Loucy (cell line): ENCODE data around the gene CCDC89.
A peak's percentile ranks its signal among the peaks of the same experiment; 100 is the strongest.

Source experiments
- H2AFZ ChIP-seq: fragments of 200-600 bp; sonication (generic); 2 replicates; pipeline ENCODE4 v1.6.0; 2016; ENCODE audit warnings: antibody characterized with exemption, mild to moderate bottlenecking, low read length, moderate library complexity
- H3F3A ChIP-seq: fragments of 200-600 bp; 2 replicates; pipeline ENCODE4 v1.6.0; 2016; ENCODE audit warnings: antibody characterized with exemption, low read depth, mild to moderate bottlenecking
- H3K27me3 ChIP-seq: fragments of 200-600 bp; sonication (generic); 2 replicates; pipeline ENCODE4 v1.6.1; 2014; ENCODE audit warnings: low read length, mild to moderate bottlenecking; ENCODE audit not compliant: insufficient read depth, poor library complexity, severe bottlenecking
- H3K36me3 ChIP-seq: fragments of 200-600 bp; sonication (generic); 2 replicates; pipeline ENCODE4 v1.6.1; 2016; ENCODE audit warnings: low read length; ENCODE audit not compliant: insufficient read depth
- H3K4me1 ChIP-seq: fragments of 200-600 bp; sonication (generic); 2 replicates; pipeline ENCODE4 v1.5.1; 2014; ENCODE audit warnings: low read length, mild to moderate bottlenecking; ENCODE audit not compliant: insufficient read depth, poor library complexity, severe bottlenecking
- H3K4me2 ChIP-seq: fragments of 200-600 bp; sonication (generic); 2 replicates; pipeline ENCODE4 v1.6.0; 2014; ENCODE audit warnings: antibody characterized with exemption, low read length, low read depth, mild to moderate bottlenecking; ENCODE audit not compliant: poor library complexity, severe bottlenecking
- H3K4me3 ChIP-seq: fragments of 200-600 bp; sonication (generic); 2 replicates; pipeline ENCODE4 v1.5.1; 2014; ENCODE audit warnings: low read length, mild to moderate bottlenecking, mixed read lengths; ENCODE audit not compliant: poor library complexity, severe bottlenecking
- H3K79me2 ChIP-seq: fragments of 200-600 bp; sonication (generic); 2 replicates; pipeline ENCODE4 v1.6.1; 2014; ENCODE audit warnings: low read length; ENCODE audit not compliant: insufficient read depth
- H3K9ac ChIP-seq: fragments of 200-600 bp; sonication (generic); 2 replicates; pipeline ENCODE4 v1.6.0; 2014; ENCODE audit warnings: mild to moderate bottlenecking, low read depth, low read length, moderate library complexity; ENCODE audit not compliant: poor library complexity, severe bottlenecking
- H3K9me2 ChIP-seq: fragments of 200-600 bp; sonication (generic); replicated peaks from 2 replicates; pipeline ENCODE4 v1.6.1; 2016; ENCODE audit warnings: low read depth, low read length, mixed read lengths
- H3K9me3 ChIP-seq: fragments of 200-600 bp; sonication (generic); 2 replicates; pipeline ENCODE4 v1.6.1; 2014; ENCODE audit warnings: mild to moderate bottlenecking, antibody characterized with exemption, low read length, low read depth; ENCODE audit not compliant: insufficient read depth
- H4K20me1 ChIP-seq: fragments of 200-600 bp; sonication (generic); 2 replicates; pipeline ENCODE4 v1.6.0; 2014; ENCODE audit warnings: antibody characterized with exemption, low read length, mild to moderate bottlenecking; ENCODE audit not compliant: insufficient read depth, poor library complexity, severe bottlenecking
- EZH2phosphoT487 ChIP-seq: fragments of 200-600 bp; IDR thresholded peaks from 2 replicates; pipeline ENCODE4 v1.6.1; 2018; ENCODE audit warnings: antibody characterized with exemption, mild to moderate bottlenecking, moderate library complexity, borderline replicate concordance
- TF ChIP-seq, protein P1 (sequence below): fragments of 200-600 bp; sonication (generic); conservative IDR thresholded peaks from 2 replicates; pipeline ENCODE4 v1.5.1; 2014; ENCODE audit warnings: mild to moderate bottlenecking, antibody characterized with exemption, low read length

The CCDC89 gene

DNA sequence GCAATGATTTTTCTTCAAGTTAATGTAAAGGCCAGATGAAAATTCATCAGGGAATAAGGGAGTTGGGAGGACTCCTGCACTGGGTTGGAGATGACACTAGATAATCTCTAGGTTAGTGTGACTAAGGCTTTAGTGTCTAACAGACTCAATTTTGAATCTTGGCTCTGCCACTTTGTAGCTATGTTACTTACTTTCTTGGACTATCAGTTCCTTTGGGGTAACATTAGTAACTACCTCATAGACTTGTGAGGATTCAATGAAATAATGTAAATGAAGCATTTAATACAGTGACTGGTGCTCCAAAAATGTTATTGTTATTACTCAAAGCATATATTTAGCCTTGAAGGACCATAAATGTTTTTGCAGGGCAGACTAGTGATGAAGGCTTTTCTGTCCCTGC, 9.6 kb upstream of the CCDC89 start:
- no peaks in the 10 kb centered on the region for H3K9me3 ChIP-seq
- no peaks in the 10 kb centered on the region for H4K20me1 ChIP-seq
- no peak overlapping the region for H3K4me3 ChIP-seq
- H3K36me3 ChIP-seq = no peaks in the 10 kb centered on the region
- H3K79me2 ChIP-seq = no peaks in the 10 kb centered on the region
- no peaks in the 10 kb centered on the region for H3K27me3 ChIP-seq
- TF ChIP-seq, protein P1, sequence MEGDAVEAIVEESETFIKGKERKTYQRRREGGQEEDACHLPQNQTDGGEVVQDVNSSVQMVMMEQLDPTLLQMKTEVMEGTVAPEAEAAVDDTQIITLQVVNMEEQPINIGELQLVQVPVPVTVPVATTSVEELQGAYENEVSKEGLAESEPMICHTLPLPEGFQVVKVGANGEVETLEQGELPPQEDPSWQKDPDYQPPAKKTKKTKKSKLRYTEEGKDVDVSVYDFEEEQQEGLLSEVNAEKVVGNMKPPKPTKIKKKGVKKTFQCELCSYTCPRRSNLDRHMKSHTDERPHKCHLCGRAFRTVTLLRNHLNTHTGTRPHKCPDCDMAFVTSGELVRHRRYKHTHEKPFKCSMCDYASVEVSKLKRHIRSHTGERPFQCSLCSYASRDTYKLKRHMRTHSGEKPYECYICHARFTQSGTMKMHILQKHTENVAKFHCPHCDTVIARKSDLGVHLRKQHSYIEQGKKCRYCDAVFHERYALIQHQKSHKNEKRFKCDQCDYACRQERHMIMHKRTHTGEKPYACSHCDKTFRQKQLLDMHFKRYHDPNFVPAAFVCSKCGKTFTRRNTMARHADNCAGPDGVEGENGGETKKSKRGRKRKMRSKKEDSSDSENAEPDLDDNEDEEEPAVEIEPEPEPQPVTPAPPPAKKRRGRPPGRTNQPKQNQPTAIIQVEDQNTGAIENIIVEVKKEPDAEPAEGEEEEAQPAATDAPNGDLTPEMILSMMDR = no peak
- TF ChIP-seq EZH2phosphoT487 = no peak
- H3K4me1 ChIP-seq = peaks cover 21% of the 10 kb centered on the region
- no peak overlapping the region for H3K4me2 ChIP-seq
- no peak overlapping the region for H3K9ac ChIP-seq
- H2AFZ ChIP-seq = no peak overlapping the region
- no peaks in the 10 kb centered on the region for H3F3A ChIP-seq
- H3K9me2 ChIP-seq = no peaks in the 10 kb centered on the region

- Histone ChIP-seq H2AFZ (no peak overlapping the region), H3K9me3 (no peaks in the 10 kb centered on the region), H3K9ac (no peak overlapping the region), H4K20me1 (no peaks in the 10 kb centered on the region), H3K4me1 (peaks cover 11% of the 10 kb centered on the region), H3F3A (no peaks in the 10 kb centered on the region), H3K4me3 (no peak overlapping the region), H3K9me2 (no peaks in the 10 kb centered on the region), H3K36me3 (no peaks in the 10 kb centered on the region), H3K27me3 (peaks cover 4% of the 10 kb centered on the region), H3K79me2 (no peaks in the 10 kb centered on the region), H3K4me2 (no peak overlapping the region)
- no peak for TF ChIP-seq EZH2phosphoT487
- TF ChIP-seq, protein P1 = peak; percentile 88
Observed at GRCh38 chr11:85694385-85694980, 8.5 kb upstream of the CCDC89 start.

- Histone ChIP-seq H3F3A (no peaks in the 10 kb centered on the region), H3K9ac (no peak overlapping the region), H3K4me3 (no peak overlapping the region), H3K9me3 (no peaks in the 10 kb centered on the region), H3K4me1 (no peaks in the 10 kb centered on the region), H3K9me2 (no peaks in the 10 kb centered on the region), H3K79me2 (no peaks in the 10 kb centered on the region), H2AFZ (0 out of 2 replicates have a peak overlapping the region, but pooled peaks have one; percentile 38), H4K20me1 (no peaks in the 10 kb centered on the region), H3K36me3 (no peaks in the 10 kb centered on the region), H3K4me2 (no peak overlapping the region), H3K27me3 (peaks cover 4% of the 10 kb centered on the region)
- TF ChIP-seq, protein P1 = no peak
- no peak for TF ChIP-seq EZH2phosphoT487
Observed at GRCh38 chr11:85685125-85685819, 723 bp downstream of the CCDC89 start.
